Prostate gland (tissue), 2 donors: ENCODE data around the gene DAPK1.

ENCODE experiments used
- CTCF ChIP-seq, 4 experiments: fragments of 200-600 bp in 2 of 4; fragments of 450-650 bp in 2 of 4; sonication (generic) in 2 of 4; IDR thresholded peaks; 1 replicate in 3 of 4; 2 replicates in 1 of 4; pipeline ENCODE4 v1.5.1; 2016 to 2019; ENCODE audit warnings: antibody characterized with exemption in 4 of 4, mild to moderate bottlenecking in 2 of 4, moderate library complexity in 2 of 4
- POLR2A ChIP-seq: fragments of 450-650 bp; IDR thresholded peaks from one replicate; pipeline ENCODE4 v1.6.1; 2016; ENCODE audit warnings: antibody characterized with exemption, mild to moderate bottlenecking

GRCh38 chr9:87708986-87709728 lies 211.5 kb downstream of the DAPK1 start:
- TF ChIP-seq POLR2A: no peak
- no peak for TF ChIP-seq CTCF (IDR thresholded peaks at IDR 0.05)
